Activated CD4-positive, alpha-beta T cell treated with anti-CD3 and anti-CD28 coated beads for 36 hours (primary cell): ENCODE data around the gene NSMF. TPM values are rescaled to one million over a fixed set of nuclear protein-coding genes. Genes with fewer than 3 reads are reported as not detected.
A peak's percentile ranks its signal among the peaks of the same experiment; 100 is the strongest.

Source experiments
- ATAC-seq: fragments of 200-7000 bp; cut with Tn5 transposase; one replicate; pipeline ENCODE4 v1.10.0; 2021; ENCODE audit warnings: mild to moderate bottlenecking, moderate library complexity
- CTCF ChIA-PET: fragments of 350-600 bp; sonication (Branson Sonifier 250); formaldehyde crosslinking; loops from one replicate; lab custom pipeline; 2021; ENCODE audit warnings: antibody characterized with exemption; lab: Charles Lee
- POLR2A ChIA-PET: fragments of 350-600 bp; sonication (Branson Sonifier 250); formaldehyde crosslinking; loops from one replicate; lab custom pipeline; 2021; ENCODE audit warnings: antibody characterized with exemption, inconsistent platforms; lab: Charles Lee
- DNase-seq: peaks from one replicate; pipeline ENCODE4 v3.0.0-alpha.2; 2020
- H3K27ac Mint-ChIP-seq: one replicate; pipeline ENCODE4 v1.8.0; 2021; ENCODE audit warnings: mixed read lengths
- H3K27me3 Mint-ChIP-seq: one replicate; pipeline ENCODE4 v1.8.0; 2021; ENCODE audit warnings: mixed read lengths
- H3K36me3 Mint-ChIP-seq: one replicate; pipeline ENCODE4 v1.8.0; 2021; ENCODE audit warnings: low read depth, mixed read lengths
- H3K4me1 Mint-ChIP-seq: one replicate; pipeline ENCODE4 v1.8.0; 2021; ENCODE audit warnings: mixed read lengths
- H3K4me3 Mint-ChIP-seq: one replicate; pipeline ENCODE4 v1.8.0; 2021; ENCODE audit warnings: mild to moderate bottlenecking, moderate library complexity, mixed read lengths
- H3K9me3 Mint-ChIP-seq: one replicate; pipeline ENCODE4 v1.8.0; 2021; ENCODE audit warnings: low read depth, mixed read lengths
- intact Hi-C, 2 experiments: fragments of 100-400 bp; cut with DNase I in 1 of 2; cut with micrococcal nuclease in 1 of 2; formaldehyde crosslinking; loops; one replicate each; pipeline versions ENCODE4 v1.14.2 to v1.15.1; 2022 to 2024; cut with DNase I, micrococcal nuclease
- total RNA-seq, 2 experiments: library from RNA; stranded (reverse); gene quantifications; one replicate each; pipeline ENCODE4 v1.2.3, GENCODE V29; 2021

The NSMF gene
- total RNA-seq, result 10 to 100 TPM; 63.6 to 65.0 TPM

- H3K4me1 Mint-ChIP-seq, result peaks cover 33% of the 10 kb centered on the region
- POLR2A ChIA-PET, result no interaction called here
- H3K36me3 Mint-ChIP-seq, result peaks cover 17% of the 10 kb centered on the region
- intact Hi-C loops, result loop anchor here in 1 of 2 experiments (1.0 to 10.0 kb wide), 12 partner anchors 33 to 1214 kb away; partner anchors contain the start of genes ARRDC1, DNLZ, EXD3 and MAN1B1
- DNase-seq (peak; percentile 98), ATAC-seq (peak; percentile 66)
- H3K9me3 Mint-ChIP-seq, result no peaks in the 10 kb centered on the region
- peak within 1 kb of the TSS; percentile 39 for H3K4me3 Mint-ChIP-seq
- no peaks in the 10 kb centered on the region for H3K27me3 Mint-ChIP-seq
- H3K27ac Mint-ChIP-seq, result peak within 1 kb of the TSS; percentile 78
- CTCF ChIA-PET, result interaction anchor here (0.6 to 1.0 kb wide), 3 partner anchors 11 to 36 kb away, joined by 3 to 7 read pairs (median 3); partner anchors contain the start of genes EXD3 and NOXA1
Measured at GRCh38 chr9:137459152-137459600, at the start of gene NSMF. NSMF (minus strand) TSS chr9:137459334; CDS start chr9:137459102, 232 bp downstream.

GRCh38 chr9:137506702-137507171 lies 47.6 kb upstream of the NSMF start:
- DNase-seq, result no peak
- H3K4me1 Mint-ChIP-seq, result no peaks in the 10 kb centered on the region
- intact Hi-C loops, result no loop called here
- POLR2A ChIA-PET, result no interaction called here
- H3K9me3 Mint-ChIP-seq, result no peaks in the 10 kb centered on the region
- no peak overlapping the region for H3K27ac Mint-ChIP-seq
- no peak for ATAC-seq
- H3K4me3 Mint-ChIP-seq, result no peak overlapping the region
- CTCF ChIA-PET, result no interaction called here
- H3K36me3 Mint-ChIP-seq, result no peaks in the 10 kb centered on the region
- H3K27me3 Mint-ChIP-seq, result no peaks in the 10 kb centered on the region

GRCh38 chr9:137506274-137506673 lies 47.1 kb upstream of the NSMF start:
- DNase-seq (no peak), ATAC-seq (no peak)
- no peaks in the 10 kb centered on the region for H3K27me3 Mint-ChIP-seq
- no peak overlapping the region for H3K27ac Mint-ChIP-seq
- H3K9me3 Mint-ChIP-seq, result no peaks in the 10 kb centered on the region
- no peak overlapping the region for H3K4me3 Mint-ChIP-seq
- ChIA-PET CTCF (no interaction called here), POLR2A (no interaction called here)
- no peaks in the 10 kb centered on the region for H3K4me1 Mint-ChIP-seq
- intact Hi-C loops, result no loop called here
- H3K36me3 Mint-ChIP-seq, result no peaks in the 10 kb centered on the region

- H3K27ac Mint-ChIP-seq, result no peak overlapping the region
- no peaks in the 10 kb centered on the region for H3K4me1 Mint-ChIP-seq
- DNase-seq (no peak), ATAC-seq (no peak)
- ChIA-PET POLR2A (no interaction called here), CTCF (interaction anchor here (0.7 kb wide), 2 partner anchors 48 to 736 kb away, joined by 3 read pairs; no protein-coding TSS in a partner anchor)
- no peaks in the 10 kb centered on the region for H3K36me3 Mint-ChIP-seq
- H3K9me3 Mint-ChIP-seq, result no peaks in the 10 kb centered on the region
- H3K27me3 Mint-ChIP-seq, result no peaks in the 10 kb centered on the region
- no peak overlapping the region for H3K4me3 Mint-ChIP-seq
- intact Hi-C loops, result no loop called here
Measured at GRCh38 chr9:137505421-137506140, 46.4 kb upstream of the NSMF start.

- ChIA-PET CTCF (interaction anchor here (0.6 kb wide), 1 partner anchor 48 kb away, joined by 3 read pairs; the partner anchor contains the start of gene MRPL41), POLR2A (no interaction called here)
- ATAC-seq (peak; percentile 23), DNase-seq (no peak)
- intact Hi-C loops, result no loop called here
- H3K27ac Mint-ChIP-seq, result no peak overlapping the region
- H3K9me3 Mint-ChIP-seq, result no peaks in the 10 kb centered on the region
- H3K27me3 Mint-ChIP-seq, result no peaks in the 10 kb centered on the region
- H3K4me1 Mint-ChIP-seq, result no peaks in the 10 kb centered on the region
- H3K4me3 Mint-ChIP-seq, result no peak overlapping the region
- no peaks in the 10 kb centered on the region for H3K36me3 Mint-ChIP-seq
Measured at GRCh38 chr9:137504432-137504777, 45.3 kb upstream of the NSMF start.

GRCh38 chr9:137502008-137502911 lies 43.1 kb upstream of the NSMF start:
- H3K36me3 Mint-ChIP-seq, result no peaks in the 10 kb centered on the region
- ATAC-seq (no peak), DNase-seq (no peak)
- POLR2A ChIA-PET, result no interaction called here
- H3K9me3 Mint-ChIP-seq, result no peaks in the 10 kb centered on the region
- H3K27ac Mint-ChIP-seq, result no peak overlapping the region
- intact Hi-C loops, result no loop called here
- no peaks in the 10 kb centered on the region for H3K27me3 Mint-ChIP-seq
- H3K4me3 Mint-ChIP-seq, result no peak overlapping the region
- CTCF ChIA-PET, result no interaction called here
- no peaks in the 10 kb centered on the region for H3K4me1 Mint-ChIP-seq

- intact Hi-C loops, result no loop called here
- no peaks in the 10 kb centered on the region for H3K4me1 Mint-ChIP-seq
- no peak overlapping the region for H3K27ac Mint-ChIP-seq
Measured at GRCh38 chr9:137501457-137501856, 42.3 kb upstream of the NSMF start.

GRCh38 chr9:137500666-137501397 lies 41.7 kb upstream of the NSMF start:
- Mint-ChIP-seq H3K36me3 (no peaks in the 10 kb centered on the region), H3K9me3 (no peaks in the 10 kb centered on the region), H3K4me3 (no peak overlapping the region), H3K27me3 (no peaks in the 10 kb centered on the region), H3K4me1 (no peaks in the 10 kb centered on the region), H3K27ac (no peak overlapping the region)
- intact Hi-C loops, result no loop called here
- CTCF ChIA-PET, result no interaction called here
- POLR2A ChIA-PET, result no interaction called here
- DNase-seq, result no peak
- ATAC-seq, result no peak

More at GRCh38 chr9:137501457-137501856, 42.3 kb upstream of the NSMF start:
- H3K4me3 Mint-ChIP-seq, result no peak overlapping the region
- no peak for DNase-seq
- ChIA-PET POLR2A (no interaction called here), CTCF (no interaction called here)
- no peak for ATAC-seq
- H3K27me3 Mint-ChIP-seq, result no peaks in the 10 kb centered on the region
- no peaks in the 10 kb centered on the region for H3K9me3 Mint-ChIP-seq
- no peaks in the 10 kb centered on the region for H3K36me3 Mint-ChIP-seq

GRCh38 chr9:137499858-137500661 lies 40.9 kb upstream of the NSMF start:
- ATAC-seq, result no peak
- POLR2A ChIA-PET, result no interaction called here
- Mint-ChIP-seq H3K9me3 (no peaks in the 10 kb centered on the region), H3K27ac (no peak overlapping the region), H3K36me3 (no peaks in the 10 kb centered on the region), H3K27me3 (no peaks in the 10 kb centered on the region), H3K4me1 (no peaks in the 10 kb centered on the region), H3K4me3 (no peak overlapping the region)
- no peak for DNase-seq
- intact Hi-C loops, result no loop called here
- CTCF ChIA-PET, result interaction anchor here (0.6 kb wide), 1 partner anchor 22 kb away, joined by 3 read pairs; no protein-coding TSS in a partner anchor

GRCh38 chr9:137499416-137499815 lies 40.3 kb upstream of the NSMF start:
- ChIA-PET CTCF (interaction anchor here (0.6 kb wide), 1 partner anchor 23 kb away, joined by 3 read pairs; no protein-coding TSS in a partner anchor), POLR2A (no interaction called here)
- H3K9me3 Mint-ChIP-seq, result no peaks in the 10 kb centered on the region
- intact Hi-C loops, result no loop called here
- H3K27ac Mint-ChIP-seq, result no peak overlapping the region
- no peak overlapping the region for H3K4me3 Mint-ChIP-seq
- ATAC-seq, result no peak
- DNase-seq, result no peak
- H3K27me3 Mint-ChIP-seq, result no peaks in the 10 kb centered on the region
- H3K4me1 Mint-ChIP-seq, result no peaks in the 10 kb centered on the region
- H3K36me3 Mint-ChIP-seq, result no peaks in the 10 kb centered on the region
